OCI-M2 (cell line): Measurements from ENCODE around the gene SCYGR5.
"Not testable (repeated sequence)": the region's sequence is repeated elsewhere in the genome, so short reads cannot be mapped to it uniquely, and the experiment has no call there.

Source experiments
- DNase-seq: peaks from one replicate; lab custom pipeline; 2025; ENCODE audit not compliant: unreplicated experiment; lab: John Stamatoyannopoulos, UW

SCYGR5 gene

GRCh38 chr2:227666631-227667170 lies at the start of gene SCYGR5:
Gene SCYGR5 (plus strand): TSS chr2:227666804. CDS start chr2:227666804, 0 bp downstream.
- not testable (repeated sequence) for DNase-seq

- no peak for DNase-seq
Observed at GRCh38 chr2:227617316-227618230, 49.0 kb upstream of the SCYGR5 start, which contains the start of gene SCYGR4. Gene SCYGR4 (plus strand): TSS chr2:227617498. CDS start chr2:227617498, 0 bp downstream.

- no peak for DNase-seq
Observed at GRCh38 chr2:227623226-227623625, 43.4 kb upstream of the SCYGR5 start.

GRCh38 chr2:227625420-227625819 lies 41.2 kb upstream of the SCYGR5 start:
- DNase-seq: no peak

GRCh38 chr2:227626580-227627151 lies 39.9 kb upstream of the SCYGR5 start:
- no peak for DNase-seq

- DNase-seq: no peak
Observed at GRCh38 chr2:227627769-227628168, 38.8 kb upstream of the SCYGR5 start.

GRCh38 chr2:227629435-227629834 lies 37.2 kb upstream of the SCYGR5 start:
- DNase-seq: no peak

GRCh38 chr2:227630322-227630721 lies 36.3 kb upstream of the SCYGR5 start:
- no peak for DNase-seq

- no peak for DNase-seq
Observed at GRCh38 chr2:227632827-227633226, 33.8 kb upstream of the SCYGR5 start.

- DNase-seq: no peak
Observed at GRCh38 chr2:227634201-227634600, 32.4 kb upstream of the SCYGR5 start.

- DNase-seq: no peak
Observed at GRCh38 chr2:227642656-227643055, 23.9 kb upstream of the SCYGR5 start.

- no peak for DNase-seq
Observed at GRCh38 chr2:227643990-227644551, 22.5 kb upstream of the SCYGR5 start.

GRCh38 chr2:227653419-227653818 lies 13.2 kb upstream of the SCYGR5 start:
- DNase-seq: no peak

GRCh38 chr2:227654426-227654825 lies 12.2 kb upstream of the SCYGR5 start:
- no peak for DNase-seq

- no peak for DNase-seq
Observed at GRCh38 chr2:227655454-227655853, 11.2 kb upstream of the SCYGR5 start.

- no peak for DNase-seq
Observed at GRCh38 chr2:227657199-227657845, 9.3 kb upstream of the SCYGR5 start.

- no peak for DNase-seq
Observed at GRCh38 chr2:227661025-227661649, 5.5 kb upstream of the SCYGR5 start.

GRCh38 chr2:227661827-227662226 lies 4.8 kb upstream of the SCYGR5 start:
- no peak for DNase-seq

- DNase-seq: no peak
Observed at GRCh38 chr2:227665189-227665940, 1.2 kb upstream of the SCYGR5 start.
